ENCODE measurements around the gene NMT2.
A peak's percentile ranks its signal among the peaks of the same experiment; 100 is the strongest.

NMT2 gene

DNA sequence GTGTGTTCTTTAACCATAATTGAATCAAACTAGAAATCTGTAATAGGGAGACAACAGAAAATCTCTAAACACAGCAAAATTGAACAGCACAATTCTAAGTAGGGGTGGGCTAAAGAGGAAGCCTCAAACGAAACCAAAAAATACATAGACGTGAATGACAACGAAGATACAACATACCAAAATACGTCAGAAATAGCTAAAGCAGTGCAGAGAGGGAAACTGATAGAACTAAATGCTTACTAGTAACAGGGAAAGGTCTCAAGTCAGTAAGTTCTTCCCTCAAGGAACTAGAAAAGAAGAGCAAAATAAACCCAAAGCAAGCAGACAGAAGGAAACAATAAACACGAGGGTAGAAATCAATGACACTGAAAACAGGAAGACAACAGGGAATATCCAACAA lies 52.3 kb downstream of the NMT2 start:
- no peaks in the 10 kb centered on the region for H3K9me3 ChIP-seq
- H3K36me3 ChIP-seq, result no peaks in the 10 kb centered on the region
- no peak overlapping the region for H3K4me3 ChIP-seq (ENCODE audit: low read depth, low read length)

DNA sequence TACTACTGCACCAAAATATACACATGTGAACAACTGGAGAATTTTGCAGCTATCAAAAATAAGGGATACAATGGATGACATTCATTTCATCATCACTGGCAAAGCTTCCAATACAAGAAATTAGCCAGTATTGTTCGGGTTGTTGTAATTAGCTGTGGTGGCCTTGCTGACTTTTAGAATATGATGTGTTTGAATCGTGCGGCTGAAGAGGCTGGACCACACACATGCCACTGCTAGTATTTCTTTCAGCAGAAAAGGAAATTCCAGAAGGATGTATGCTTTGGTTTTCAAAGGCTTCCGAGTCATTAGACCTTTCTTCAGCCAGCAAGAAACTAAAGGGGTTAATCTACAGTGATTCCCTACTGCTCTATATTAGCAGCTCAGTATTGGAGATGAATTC lies 54.7 kb downstream of the NMT2 start:
- Histone ChIP-seq H3K36me3 (no peaks in the 10 kb centered on the region; the same call in 1 of the 2 replicates), H3K4me3 (ENCODE audit: low read depth, low read length) (no peak overlapping the region), H3K4me1 (no peaks in the 10 kb centered on the region), H3K9me3 (no peaks in the 10 kb centered on the region), H3K27me3 (no peaks in the 10 kb centered on the region)
- no peak for DNase-seq
- TF ChIP-seq, protein P1, sequence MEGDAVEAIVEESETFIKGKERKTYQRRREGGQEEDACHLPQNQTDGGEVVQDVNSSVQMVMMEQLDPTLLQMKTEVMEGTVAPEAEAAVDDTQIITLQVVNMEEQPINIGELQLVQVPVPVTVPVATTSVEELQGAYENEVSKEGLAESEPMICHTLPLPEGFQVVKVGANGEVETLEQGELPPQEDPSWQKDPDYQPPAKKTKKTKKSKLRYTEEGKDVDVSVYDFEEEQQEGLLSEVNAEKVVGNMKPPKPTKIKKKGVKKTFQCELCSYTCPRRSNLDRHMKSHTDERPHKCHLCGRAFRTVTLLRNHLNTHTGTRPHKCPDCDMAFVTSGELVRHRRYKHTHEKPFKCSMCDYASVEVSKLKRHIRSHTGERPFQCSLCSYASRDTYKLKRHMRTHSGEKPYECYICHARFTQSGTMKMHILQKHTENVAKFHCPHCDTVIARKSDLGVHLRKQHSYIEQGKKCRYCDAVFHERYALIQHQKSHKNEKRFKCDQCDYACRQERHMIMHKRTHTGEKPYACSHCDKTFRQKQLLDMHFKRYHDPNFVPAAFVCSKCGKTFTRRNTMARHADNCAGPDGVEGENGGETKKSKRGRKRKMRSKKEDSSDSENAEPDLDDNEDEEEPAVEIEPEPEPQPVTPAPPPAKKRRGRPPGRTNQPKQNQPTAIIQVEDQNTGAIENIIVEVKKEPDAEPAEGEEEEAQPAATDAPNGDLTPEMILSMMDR (IDR thresholded peaks at IDR 0.05; ENCODE audit: low read depth, low read length), result no peak

More for the DNA sequence above, 52.3 kb downstream of the NMT2 start:
- H3K27me3 ChIP-seq, result no peaks in the 10 kb centered on the region
- TF ChIP-seq, protein P1 (IDR thresholded peaks at IDR 0.05; ENCODE audit: low read depth, low read length), result no peak
- no peaks in the 10 kb centered on the region for H3K4me1 ChIP-seq
- DNase-seq, result no peak

DNA sequence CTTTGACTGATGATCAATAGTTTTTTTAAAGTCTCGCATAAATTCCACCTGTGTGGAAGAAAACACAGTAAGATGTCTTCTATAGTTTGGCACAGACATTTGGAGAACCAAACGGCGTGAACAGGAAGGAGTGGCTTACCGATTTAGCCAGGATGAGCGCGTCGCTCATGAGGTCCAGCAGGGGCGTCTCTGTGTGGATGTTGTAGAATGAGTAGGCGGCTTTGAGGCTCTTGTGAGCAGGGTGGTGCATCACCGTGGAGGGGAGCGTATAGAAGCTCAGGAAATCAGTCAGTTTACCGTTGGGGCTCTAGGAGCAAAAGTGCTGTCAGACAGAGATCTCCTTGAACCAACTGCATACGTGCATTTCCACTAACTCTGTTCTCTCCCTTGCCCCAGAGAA lies 55.8 kb downstream of the NMT2 start:
- H3K4me1 ChIP-seq, result no peaks in the 10 kb centered on the region
- TF ChIP-seq, protein P1 (IDR thresholded peaks at IDR 0.05; ENCODE audit: low read depth, low read length), result no peak
- H3K36me3 ChIP-seq, result no peaks in the 10 kb centered on the region; the same call in 1 of the 2 replicates
- no peak for DNase-seq
- no peaks in the 10 kb centered on the region for H3K9me3 ChIP-seq
- H3K27me3 ChIP-seq, result no peaks in the 10 kb centered on the region
- H3K4me3 ChIP-seq (ENCODE audit: low read depth, low read length), result no peak overlapping the region

DNA sequence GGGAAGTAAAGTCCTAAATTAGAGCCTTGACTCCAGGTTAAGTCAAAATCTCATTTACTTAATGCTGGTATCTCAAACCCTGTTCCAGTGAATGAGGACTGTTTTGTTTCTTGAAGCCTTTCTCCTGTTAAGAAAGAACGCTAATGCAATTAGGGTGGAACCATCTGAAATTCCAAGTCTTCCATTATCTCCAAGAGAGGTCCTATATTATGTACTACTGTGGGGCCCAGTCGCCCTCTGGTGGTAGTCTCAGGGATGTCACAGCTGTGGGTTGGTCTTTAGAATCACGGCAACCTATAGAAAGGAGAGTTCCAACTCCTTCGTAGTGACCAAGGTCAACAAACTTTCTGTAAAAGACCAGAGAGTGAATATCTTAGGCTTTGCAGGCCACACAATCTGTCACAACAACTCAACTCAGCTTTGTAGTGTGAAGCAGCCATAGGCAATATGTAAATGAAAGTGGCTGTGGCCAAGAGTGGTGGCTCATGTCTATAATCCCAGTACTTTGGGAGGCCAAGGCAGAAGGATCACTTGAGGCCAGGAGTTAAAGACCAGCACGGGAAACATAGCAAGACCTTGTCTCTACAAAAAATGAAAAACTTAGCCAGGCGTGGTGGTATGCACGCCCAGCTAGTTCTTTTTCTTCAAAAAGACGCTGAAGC lies 62.0 kb downstream of the NMT2 start:
- TF ChIP-seq, protein P1 (IDR thresholded peaks at IDR 0.05; ENCODE audit: low read depth, low read length), result peak; percentile 95
- Histone ChIP-seq H3K4me3 (ENCODE audit: low read depth, low read length) (no peak overlapping the region), H3K27me3 (no peaks in the 10 kb centered on the region), H3K9me3 (no peaks in the 10 kb centered on the region), H3K36me3 (peaks cover 10% of the 10 kb centered on the region), H3K4me1 (no peaks in the 10 kb centered on the region)
- DNase-seq, result peak; percentile 68

DNA sequence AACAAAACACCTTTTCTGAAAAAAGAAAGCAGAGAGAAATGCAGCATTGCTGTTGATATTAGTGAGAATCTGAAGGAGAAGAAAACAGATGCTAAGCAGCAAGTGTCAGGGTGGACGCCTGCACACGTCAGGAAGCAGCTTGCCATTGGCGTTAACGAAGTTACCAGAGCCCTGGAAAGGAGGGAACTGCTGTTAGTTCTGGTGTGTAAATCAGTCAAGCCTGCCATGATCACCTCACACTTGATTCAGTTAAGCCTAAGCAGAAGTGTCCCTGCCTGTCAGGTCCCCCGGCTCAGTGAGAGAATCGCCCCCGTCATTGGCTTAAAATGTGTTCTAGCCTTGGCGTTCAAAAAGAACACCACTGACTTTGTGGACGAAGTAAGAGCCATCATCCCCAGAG lies 65.0 kb downstream of the NMT2 start:
- no peak for DNase-seq
- Histone ChIP-seq H3K9me3 (no peaks in the 10 kb centered on the region), H3K36me3 (peaks cover 10% of the 10 kb centered on the region), H3K4me1 (no peaks in the 10 kb centered on the region), H3K27me3 (no peaks in the 10 kb centered on the region), H3K4me3 (ENCODE audit: low read depth, low read length) (no peak overlapping the region)
- TF ChIP-seq, protein P1 (IDR thresholded peaks at IDR 0.05; ENCODE audit: low read depth, low read length), result no peak

DNA sequence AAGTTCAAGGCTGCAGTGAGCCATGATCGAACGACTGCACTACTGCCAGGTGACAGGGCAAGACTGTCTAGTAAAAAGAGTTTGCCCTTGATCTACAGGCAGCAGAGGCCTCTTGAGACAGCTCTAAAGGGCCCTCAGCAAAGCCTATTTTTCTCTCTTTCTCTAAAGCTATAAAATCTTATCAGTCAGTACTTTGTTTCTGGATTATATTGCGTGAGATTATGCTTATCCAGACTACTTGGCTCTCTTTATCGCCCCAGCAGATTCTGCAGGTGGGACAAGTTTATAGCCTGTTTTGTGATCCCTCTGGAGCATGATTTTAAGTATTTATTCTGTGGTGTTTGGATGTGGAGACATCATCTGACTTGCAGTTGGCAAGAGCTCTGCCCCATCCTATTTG lies 68.6 kb downstream of the NMT2 start:
- no peak for DNase-seq

More for the DNA sequence above, 68.6 kb downstream of the NMT2 start:
- Histone ChIP-seq H3K27me3 (no peaks in the 10 kb centered on the region), H3K4me3 (ENCODE audit: low read depth, low read length) (no peak overlapping the region), H3K9me3 (no peaks in the 10 kb centered on the region), H3K4me1 (no peaks in the 10 kb centered on the region), H3K36me3 (peaks cover 7% of the 10 kb centered on the region)
- TF ChIP-seq, protein P1 (IDR thresholded peaks at IDR 0.05; ENCODE audit: low read depth, low read length), result no peak

Data from BE2C (cell line).